T-helper 2 cell (primary cell): ENCODE measurements around the gene HELZ.

Experiments
- DNase-seq, 5 experiments: peaks; one replicate each; pipeline versions ENCODE4 v3.0.0 to v3.0.0-alpha.2; 2012 to 2022

HELZ gene

DNA sequence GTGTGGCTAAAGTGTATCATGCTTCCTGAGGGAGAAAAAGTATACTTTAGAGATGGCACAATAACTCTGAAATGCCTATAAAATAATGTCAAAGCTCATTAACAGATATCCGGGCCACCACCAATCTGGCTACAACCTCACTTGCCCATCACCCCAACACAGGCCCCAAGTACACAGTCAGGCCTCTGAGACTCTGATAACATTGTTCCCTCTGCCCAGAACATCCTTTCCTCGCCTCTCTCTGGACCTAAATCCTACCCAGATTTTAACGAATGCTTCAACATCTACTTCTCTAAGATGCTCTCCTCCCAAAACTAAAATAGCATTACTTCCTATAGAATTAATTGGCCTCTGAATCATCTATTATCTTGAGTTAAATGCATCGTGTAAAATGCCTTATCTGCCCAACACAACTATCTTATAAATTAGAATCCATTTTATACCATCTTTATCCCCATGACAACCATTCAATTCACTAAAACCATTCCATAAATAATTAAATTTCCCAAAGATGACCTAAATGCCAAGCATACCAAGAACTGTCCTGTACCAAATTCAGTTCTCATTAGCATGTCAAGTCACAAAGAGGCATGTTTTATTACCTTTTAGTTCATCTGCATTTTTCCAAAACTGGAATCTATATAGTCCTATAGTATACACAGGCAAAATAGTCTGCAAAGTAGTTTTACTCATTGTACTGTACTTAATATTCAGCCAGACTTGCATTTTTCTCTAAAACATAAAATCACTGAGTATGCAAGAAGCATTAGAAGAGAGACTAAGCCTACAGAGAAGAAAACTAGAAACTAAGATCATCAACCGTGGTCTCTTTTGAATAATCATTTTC is 15.7 kb downstream of the HELZ start:
- DNase-seq, result no peak

DNA sequence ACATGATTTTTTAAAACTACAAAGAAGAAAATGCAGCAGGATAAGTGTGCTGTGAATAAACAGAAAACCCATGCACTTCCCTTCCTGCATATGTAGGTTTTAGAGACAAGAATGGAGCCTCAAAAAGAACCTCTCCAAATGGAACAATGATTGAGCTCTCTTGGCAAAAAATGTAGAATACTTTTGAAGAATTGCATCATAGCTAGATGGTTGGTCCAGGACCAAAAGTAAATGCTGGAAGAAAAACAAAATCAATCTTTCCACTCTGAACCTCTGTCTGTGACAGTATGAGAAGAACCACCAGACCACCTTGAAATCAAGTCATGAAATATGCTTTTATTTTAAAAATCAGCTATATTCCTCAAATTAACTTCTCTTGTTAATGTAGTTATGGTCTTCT is 17.5 kb downstream of the HELZ start:
- DNase-seq, result no peak

DNA sequence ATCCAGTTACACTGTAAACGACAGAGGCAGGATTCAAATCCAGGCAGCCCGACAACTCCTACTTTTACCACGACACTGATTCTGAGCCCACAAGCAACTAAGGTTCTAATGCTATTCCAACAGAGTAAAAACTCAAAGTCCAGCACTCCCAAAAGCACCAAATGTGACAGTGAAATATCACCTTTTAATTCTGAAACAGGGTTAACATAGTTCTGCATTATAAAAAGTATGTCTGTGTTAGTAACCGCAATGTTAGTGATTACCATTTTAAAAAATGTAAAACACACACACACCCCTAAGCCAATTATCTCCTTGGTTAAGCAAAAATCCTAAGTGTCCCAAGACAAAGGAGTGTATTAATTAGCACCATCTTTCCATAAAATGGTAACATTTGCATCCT is 19.7 kb downstream of the HELZ start:
- DNase-seq, result no peak

DNA sequence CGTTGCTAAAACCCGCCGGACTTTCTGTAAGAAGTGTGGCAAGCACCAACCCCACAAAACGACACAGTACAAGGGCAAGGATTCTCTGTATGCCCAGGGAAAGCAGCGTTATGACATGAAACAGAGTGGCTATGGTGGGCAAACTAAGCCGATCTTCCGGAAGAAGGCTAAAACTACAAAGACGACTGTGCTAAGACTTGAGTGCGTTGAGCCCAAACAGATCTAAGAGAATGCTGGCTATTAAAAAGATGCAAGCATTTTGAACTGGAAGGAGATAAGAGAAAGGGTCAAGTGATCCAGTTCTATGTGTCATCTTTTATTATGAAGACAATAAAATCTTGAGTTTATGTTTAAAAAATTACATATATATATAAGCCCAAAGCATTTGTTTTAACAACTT is 20.3 kb downstream of the HELZ start:
- no peak for DNase-seq

DNA sequence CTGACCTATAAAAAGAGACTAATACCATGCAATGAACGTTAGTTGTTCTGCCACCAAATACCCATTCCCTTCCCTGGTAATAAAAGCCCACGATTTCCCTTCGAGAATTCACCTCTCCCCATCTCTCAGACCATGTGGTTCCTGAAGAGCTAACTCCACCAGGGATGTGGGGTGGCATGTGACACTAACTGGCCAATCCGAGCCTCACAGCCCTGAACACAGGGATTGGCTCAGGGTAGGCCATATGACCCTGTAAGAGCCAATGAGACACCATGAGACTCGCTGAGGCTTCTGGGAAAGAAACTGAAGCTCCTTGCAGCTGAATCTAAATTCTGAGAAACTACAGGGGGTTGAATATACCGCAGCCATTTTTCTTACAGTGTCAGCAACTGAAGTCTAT is 21.1 kb downstream of the HELZ start:
- DNase-seq, result peak in 1 of 5 experiments; percentile 30

DNA sequence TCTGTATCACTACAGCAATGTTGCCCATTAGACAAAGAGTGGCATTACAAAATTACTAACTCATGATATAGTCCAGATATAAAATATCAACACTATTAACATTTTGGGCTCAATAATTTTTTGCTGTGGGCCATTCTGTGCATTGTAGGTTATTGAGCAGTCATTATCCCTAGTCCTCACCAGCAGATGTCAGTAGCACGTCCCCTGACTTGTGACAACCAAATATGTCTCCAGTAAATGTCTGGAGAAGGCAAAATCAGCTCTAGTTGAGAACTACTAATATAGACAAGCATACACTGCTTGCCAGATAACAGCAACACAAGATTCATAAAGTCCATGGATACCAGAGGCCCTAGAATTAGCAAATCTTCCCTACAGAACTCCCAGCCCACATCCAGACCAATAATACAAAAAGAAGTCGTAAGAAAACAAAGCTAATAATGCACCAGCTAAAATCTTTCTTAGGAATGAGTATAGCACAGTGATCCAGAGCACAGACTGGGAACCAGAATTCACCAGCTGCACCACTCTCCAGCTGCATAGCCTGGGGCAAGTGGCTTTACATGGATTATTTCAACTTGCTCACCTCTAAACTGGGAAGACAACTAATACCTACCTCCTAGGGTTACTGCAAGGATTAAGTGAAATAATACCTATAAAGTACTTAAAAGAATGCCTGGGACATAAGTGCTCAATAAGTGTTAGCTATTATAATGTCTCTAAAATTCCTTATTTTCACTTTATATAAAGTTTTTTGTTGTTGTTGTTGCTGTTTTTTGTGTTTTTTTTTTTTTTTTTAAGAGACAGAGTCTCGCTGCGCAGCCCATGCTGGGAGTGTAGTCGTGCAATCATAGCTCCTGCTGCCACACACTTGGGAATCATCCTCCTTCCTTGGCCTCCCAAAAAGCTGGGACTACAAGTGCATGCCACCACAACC is 23.7 kb downstream of the HELZ start:
- DNase-seq, result peak in 1 of 5 experiments; percentile 69

DNA sequence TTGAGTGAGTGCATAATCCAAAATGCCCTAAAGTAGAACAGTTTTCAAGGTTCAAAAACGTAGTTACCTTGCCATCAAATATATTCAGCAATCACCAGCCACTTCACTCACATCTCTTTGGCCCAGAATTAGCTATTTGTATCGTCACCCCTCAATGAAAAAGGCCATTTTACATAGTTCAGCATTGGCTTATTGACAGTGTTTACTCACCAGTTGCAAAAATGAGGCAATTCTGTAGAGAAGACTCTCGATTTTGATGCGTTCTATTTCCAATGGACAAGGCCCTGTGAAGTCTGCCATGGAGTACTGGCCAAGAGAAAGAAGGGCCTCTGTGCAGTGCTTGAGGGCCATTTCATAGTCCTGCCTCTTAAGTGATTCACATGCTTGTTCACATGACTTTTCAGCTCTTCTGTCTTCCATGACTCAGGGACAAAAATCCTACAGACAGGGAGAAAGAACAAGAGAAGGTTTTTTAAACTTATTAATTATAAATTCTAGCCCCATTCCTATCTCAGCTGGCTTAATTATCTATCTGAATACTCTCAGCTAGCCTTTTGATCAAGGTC is 26.5 kb downstream of the HELZ start:
- no peak for DNase-seq

DNA sequence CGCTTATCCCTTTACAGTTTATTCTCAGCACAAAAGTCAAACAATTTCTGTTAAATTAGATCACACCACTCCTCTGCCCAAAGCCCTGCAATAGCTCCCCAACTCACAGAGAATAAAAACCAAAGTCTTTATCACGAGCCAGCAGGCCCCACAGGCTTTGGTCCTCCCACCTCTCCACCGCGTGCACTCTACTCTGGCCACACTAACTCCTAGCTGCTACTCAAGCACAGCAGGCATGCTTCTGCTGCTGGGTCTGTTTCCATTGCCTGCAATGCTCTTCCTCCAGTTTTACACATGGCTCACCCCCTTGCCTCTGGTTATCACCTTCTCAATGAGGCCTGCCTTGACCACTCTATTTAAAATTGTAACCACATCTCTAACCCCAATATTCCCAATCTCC is 27.6 kb downstream of the HELZ start:
- no peak for DNase-seq

DNA sequence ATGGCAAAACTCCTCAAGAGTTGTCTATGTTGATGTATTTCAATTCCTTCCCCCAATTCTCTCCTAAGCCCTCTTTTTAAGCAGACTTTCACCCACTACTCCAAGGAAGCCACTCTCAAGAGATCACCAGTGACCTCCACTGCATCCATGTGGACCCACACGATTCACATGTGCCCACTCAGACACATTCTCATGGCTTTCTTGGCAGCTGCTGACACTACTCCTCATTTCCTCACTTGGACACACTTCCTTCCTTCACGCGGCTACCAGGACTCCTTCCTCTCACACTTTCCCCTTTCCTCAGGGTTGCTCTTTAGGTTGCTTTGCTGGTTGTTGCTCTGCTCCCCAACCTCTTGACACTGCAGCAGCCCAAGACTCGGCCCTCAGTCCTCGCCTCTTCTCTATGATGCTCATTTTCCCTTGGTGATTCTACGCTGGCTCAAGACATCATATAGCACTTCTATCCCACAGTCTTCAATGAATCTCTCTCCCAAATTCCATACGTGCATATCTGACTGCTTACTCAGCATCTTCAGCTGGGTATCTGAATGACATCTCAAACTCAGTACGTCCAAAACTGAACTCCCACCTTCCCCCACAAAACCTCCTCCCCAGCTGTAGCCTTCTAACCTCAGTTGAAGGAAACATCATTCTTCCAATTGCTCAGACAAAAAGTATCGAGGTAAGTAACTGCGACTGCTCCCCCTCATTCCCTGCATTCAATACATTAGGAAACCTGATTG is 28.2 kb downstream of the HELZ start:
- no peak for DNase-seq

DNA sequence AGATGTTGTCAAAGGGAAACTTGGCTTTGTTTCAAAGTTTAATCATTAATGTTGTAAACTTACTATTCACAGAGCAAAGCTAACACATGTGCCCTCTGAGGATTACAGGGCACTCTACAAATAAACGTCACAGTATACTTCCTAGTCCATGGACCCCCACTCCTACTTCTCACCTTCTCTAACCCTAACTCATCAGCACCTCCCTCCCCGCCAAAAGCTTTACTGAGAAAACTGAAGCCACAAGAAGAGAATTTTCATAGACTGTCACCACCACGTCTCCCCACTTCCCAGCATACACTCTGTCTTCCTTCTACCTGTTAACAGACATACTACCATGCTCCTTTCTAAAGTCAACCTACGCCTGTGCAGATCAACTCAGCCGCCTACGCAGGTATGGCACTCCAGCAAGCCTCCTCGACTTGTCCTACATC is 29.0 kb downstream of the HELZ start:
- DNase-seq, result no peak

DNA sequence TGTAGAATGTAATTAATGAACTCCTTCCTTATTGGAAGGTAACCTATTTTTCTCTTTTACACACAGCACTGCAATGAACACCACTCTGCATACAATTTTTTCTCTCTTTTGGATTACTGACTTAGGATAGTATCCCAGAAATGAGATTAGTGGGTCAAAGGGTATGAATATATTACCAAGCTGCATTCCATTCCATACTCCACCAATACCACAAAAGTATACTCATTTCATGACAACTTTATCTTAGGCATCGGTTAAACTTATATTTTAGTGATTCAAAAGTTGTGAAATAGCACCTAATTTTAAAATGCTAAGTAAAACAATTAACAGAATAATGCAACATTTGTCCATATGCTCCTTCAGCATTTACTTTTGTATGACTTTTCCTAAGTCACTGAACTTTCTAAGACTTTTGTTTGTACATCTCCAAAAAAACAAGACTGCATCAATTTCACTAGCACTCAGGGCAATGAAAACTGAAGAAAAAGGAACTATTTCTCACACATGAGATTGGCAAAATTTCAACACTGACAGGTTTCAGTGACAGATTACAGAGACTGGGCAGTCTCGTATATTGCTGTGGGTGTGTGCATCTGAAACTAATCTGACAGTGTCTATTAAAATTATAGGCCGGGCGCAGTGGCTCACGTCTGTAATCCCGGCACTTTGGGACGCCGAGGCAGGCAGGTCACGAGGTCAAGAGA is 32.1 kb downstream of the HELZ start:
- no peak for DNase-seq

DNA sequence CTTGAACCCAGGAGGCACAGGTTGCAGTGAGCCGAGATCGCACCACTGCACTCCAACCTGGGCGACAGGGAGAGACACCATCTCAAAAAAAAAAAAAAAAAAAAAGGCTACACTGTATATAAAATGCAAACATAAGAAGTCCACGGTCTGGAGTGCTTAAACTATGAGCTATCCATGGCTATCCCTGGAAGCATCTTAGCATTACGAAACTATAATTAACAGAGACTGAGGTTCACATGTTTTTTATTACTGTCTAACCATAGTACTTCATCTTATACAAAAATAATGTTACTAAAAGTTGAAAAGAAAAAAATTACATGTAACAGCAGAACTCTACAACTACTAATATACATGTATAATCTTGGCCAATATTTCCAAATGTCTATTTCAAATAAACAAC is 32.8 kb downstream of the HELZ start:
- DNase-seq, result no peak

DNA sequence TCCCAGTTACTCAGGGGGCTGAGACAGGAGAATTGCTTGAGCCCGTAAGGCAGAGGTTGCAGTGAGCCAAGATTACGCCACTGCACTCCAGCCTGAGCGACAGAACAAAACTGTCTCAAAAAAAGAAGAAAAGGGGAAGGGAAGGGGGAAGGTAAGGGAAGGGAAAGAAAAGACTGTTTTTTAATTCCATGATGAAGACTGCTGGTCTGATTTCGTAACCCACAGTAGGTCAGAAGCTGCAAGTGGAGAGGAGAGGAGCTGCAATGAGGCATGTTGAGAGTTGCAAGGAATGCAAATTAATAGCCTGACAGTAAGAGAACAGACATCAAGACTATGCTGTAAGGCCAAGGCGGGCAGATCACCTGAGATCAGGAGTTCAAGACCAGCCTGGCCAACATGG is 33.3 kb downstream of the HELZ start:
- DNase-seq, result no peak

DNA sequence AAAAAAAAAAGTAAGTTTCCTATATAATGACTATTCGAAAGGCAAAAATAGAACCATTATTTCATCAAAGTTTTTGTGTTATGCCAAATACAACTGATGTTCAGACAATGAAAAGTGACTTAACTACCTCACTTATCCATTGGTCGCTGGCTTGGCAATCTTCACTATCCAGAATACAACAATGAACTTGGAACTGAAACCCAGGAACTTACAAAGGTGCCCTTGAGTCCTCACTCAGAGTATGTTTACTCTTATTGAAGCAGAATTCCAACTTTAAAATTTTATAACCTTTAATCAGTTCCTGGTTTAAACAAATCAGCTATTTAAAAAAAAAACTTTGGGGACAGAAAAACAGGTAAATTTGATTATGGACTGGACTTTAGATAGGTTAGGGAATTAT is 34.1 kb downstream of the HELZ start:
- no peak for DNase-seq

DNA sequence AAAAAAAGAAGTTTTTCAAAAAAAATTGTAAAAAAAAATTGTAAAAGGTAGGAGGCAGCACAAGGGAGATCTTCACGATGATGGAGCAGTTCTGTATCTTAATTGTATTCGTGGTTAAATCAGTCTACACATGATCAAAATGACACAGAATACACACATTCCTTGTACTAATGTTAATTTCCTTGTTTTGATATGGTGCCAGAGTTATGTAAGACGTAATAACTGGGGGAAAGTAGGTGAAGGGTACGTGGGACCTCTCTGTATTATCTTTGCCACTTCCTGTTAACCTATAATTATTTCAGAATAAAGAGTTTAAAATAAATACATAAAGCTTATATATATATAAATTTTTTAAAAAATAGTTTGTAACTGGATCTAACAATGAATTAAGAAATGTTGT is 36.8 kb downstream of the HELZ start:
- no peak for DNase-seq

DNA sequence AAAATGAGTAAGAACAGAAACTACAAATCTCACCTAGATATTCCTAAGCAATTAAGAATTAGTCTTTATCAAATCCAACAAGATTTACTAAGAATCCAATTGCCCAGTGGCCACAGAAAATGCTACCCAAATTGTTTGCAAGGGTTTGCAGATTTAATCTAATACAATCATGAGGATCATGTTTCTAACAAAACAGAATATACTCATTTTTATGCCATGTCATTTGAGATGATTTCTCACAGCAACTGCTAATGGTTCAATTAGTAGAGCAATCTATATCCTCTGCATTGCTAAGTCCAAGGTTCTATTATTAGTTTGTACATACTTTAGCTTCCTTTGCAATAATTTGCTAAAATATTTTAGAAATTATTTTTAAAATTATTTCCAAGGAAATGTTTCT is 41.2 kb downstream of the HELZ start:
- DNase-seq, result no peak

DNA sequence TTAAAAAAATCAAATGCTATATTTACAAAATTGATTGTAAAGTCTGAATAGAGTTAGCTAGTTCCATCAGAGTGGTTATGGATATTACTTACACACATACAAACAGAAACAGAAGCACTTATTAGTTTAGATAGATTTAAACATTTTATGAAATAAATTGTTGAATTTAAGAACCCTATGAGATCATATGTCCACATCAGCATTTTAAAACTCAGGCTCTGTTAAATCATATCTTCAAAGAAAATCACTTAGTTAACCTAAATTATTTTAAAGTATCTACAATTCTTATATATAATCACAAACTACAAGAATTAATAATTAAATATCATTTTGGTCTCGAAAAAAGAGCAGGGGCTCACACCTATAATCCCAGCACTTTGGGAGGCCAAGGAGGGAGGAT is 42.5 kb downstream of the HELZ start:
- DNase-seq, result no peak

DNA sequence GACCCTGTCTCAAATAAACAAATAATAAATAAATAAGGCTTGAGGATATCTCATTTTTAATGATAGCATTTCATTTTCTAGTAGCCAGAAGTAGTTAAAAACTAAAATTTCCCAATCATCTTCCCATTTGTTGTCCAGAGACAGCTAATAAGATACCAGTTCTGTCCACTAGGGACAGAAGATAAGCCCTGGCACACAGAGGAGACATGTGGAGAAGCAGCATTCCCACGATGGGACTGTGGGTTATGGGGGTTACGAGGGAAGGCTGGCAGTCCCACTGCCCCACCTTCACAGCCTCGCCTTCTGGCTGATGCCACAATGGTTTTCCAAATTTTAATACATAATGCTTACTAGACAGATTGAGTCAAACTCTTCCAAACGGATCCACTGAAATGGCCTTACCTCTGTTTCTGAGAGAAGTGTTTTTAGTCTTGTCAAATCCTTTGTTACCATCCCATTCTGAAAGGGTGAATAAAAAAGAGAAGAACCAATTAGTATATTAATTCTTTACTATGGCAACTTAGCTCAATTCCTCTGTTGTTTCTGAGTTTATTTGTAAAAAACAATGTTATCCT is 44.2 kb downstream of the HELZ start:
- DNase-seq, result no peak

DNA sequence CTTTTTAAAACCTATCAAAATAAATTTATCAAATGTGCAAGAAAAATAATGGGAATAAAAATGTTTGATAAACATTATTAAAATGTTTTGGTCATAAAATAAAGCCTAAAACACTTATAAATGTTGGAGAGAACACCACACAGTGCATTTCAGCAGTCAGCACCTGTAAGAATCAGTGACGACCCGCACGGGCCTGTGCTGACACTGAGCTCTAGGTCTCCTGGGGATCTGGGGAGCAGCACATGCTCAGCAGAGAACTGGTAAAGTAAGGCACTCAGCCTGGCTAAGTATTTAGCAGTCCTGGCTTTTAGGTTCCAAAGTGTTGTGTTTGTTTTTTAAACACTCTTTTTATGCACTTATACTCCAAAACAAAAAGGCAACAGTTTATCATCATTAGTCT is 46.9 kb downstream of the HELZ start:
- no peak for DNase-seq

DNA sequence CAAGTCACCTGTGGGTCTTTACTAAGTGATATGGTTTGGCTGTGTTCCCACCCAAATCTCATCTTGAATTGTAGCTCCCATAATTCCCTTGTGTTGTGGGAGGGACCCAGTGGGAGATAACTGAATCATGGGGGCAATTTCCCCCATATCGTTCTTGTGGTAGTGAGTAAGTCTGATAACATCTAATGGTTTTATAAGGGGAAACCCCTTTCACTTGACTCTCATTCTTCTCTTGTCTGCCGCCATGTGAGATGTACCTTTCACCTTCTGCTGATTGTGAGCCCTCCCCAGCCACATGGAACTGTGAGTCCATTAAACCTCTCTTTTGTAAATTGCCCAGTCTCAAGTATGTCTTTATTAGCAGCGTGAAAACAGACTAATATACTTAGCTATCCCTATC is 48.0 kb downstream of the HELZ start:
- peak in 2 of 5 experiments; percentile 15 to 42 for DNase-seq

DNA sequence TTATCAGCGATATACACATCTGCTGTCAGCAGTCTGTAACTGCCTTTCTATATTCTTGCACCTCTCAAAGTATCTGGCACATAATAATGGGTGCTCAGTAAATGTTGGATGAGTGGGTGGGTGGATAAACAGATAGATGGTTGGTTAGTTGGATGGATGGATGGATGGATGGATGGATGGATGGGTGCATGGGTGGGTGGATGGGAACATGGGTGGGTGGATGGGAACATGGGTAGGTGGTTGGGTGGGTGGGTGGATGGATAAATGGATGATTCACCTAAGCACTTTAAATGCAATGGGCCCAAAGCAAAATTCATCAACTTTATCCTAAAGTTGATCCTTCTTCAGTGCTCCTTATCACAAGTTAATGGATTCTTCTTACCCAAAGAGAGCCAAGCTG is 48.6 kb downstream of the HELZ start:
- DNase-seq, result no peak

DNA sequence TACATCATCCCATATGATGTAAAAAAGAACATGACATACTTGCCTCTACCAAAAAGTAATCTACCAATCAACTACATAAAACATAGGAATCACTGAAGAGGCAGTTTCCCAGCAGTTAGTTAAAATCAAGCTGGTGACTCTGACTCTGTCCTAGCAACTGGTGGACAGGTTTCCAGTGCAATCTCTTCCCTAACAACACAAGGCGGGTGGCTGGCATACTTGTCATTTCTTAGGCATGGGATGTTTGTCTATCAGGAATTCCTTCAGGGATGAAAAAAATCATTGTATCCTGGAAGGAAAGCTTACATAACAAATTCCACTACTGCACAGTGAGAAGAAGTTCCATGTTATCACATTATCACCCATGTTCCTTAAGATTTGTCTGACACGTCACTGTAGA is 50.9 kb downstream of the HELZ start:
- DNase-seq, result no peak
